ENCODE data around the gene CLEC2D. TPM values are rescaled to one million over a fixed set of nuclear protein-coding genes. Genes with fewer than 3 reads are reported as not detected.

The CLEC2D gene
- total and polyA plus RNA-seq, 2 donors (not counting 3 experiments of a cell fraction or from before 2014, with no cell fraction given) = 1.8 to 4.1 TPM

DNA sequence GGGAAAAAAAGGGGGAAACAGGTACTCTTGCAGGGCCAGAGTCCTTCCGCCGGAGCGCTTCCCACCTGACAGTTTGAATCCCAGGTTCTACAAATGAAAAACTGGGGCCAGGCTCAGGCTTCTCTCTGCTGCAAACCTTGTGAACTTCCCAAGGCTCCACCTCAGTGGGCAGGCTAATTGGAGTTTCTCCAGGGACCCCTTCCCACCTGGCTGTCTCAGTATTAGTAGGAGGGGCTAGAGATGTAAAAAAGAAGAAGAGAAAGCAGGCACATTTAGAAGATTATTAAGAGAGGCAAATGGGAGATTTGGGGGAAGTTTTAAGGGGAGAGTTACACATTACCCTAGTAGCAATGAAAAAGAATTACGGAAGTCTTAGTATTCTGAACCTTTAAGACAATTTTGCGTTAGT, 20.0 kb upstream of the CLEC2D start:
- H3K27me3 ChIP-seq (ENCODE audit: control insufficient read depth in 2 of 2, insufficient read depth in 2 of 2, low read length in 2 of 2) = no peaks in the 10 kb centered on the region
- no peak overlapping the region for H3K9ac ChIP-seq (replicated peaks; ENCODE audit: extremely low read depth, insufficient read depth, low read length)
- no peak overlapping the region for H3K27ac ChIP-seq (ENCODE audit: insufficient read depth, low read depth, low read length)
- ChIA-PET POLR2A (no interaction called here), CTCF (interaction anchor here (1.1 to 1.3 kb wide), 2 partner anchors 19 to 59 kb away, joined by 3 read pairs; no protein-coding TSS in a partner anchor)
- no peaks in the 10 kb centered on the region for H3K9me3 ChIP-seq (replicated peaks; ENCODE audit: control insufficient read depth, insufficient read depth, low read length)
- no peaks in the 10 kb centered on the region for H4K20me1 ChIP-seq (replicated peaks; ENCODE audit: control insufficient read depth, extremely low read depth, insufficient read depth, low read length)
- no TSS peak for BruUV-seq (replicated peaks)
- H3K9me1 ChIP-seq (replicated peaks; ENCODE audit: control insufficient read depth, extremely low read depth, insufficient read depth, low read length) = no peaks in the 10 kb centered on the region
- no peak for FAIRE-seq
- peaks cover 40% of the 10 kb centered on the region for H3K4me1 ChIP-seq (ENCODE audit: control insufficient read depth, extremely low read depth, insufficient read depth, low read length)
- H3K4me3 ChIP-seq (replicated peaks in 1 of 3; ENCODE audit: insufficient read depth in 1 of 3, low read depth in 1 of 3, low read length in 3 of 3) = peak overlapping the region; percentile 1 to 91 (median 85)
- TF ChIP-seq MYC (IDR thresholded peaks at IDR 0.05; ENCODE audit: low read depth, low read length) = no peak
- TF ChIP-seq EZH2 (IDR thresholded peaks at IDR 0.05; ENCODE audit: borderline replicate concordance, low read depth, low read length, severe bottlenecking) = no peak
- TF ChIP-seq POLR2AphosphoS5 (IDR thresholded peaks at IDR 0.05; ENCODE audit: insufficient read depth, low read depth, low read length) = no peak
- TF ChIP-seq FOS (IDR thresholded peaks at IDR 0.05; ENCODE audit: borderline replicate concordance, insufficient read depth, low read length) = no peak
- H3K4me2 ChIP-seq (ENCODE audit: insufficient read depth, low read length) = peak overlapping the region; percentile 98
- dilution Hi-C loops (cut with MboI; ENCODE audit: extremely low pct_ligation_motif_present, low sequenced_read_pairs) (no loop called here), intact Hi-C loops (cut with micrococcal nuclease) (no loop called here)
- H2AFZ ChIP-seq (ENCODE audit: low read depth, low read length) = peak overlapping the region; percentile 3
- H3K36me3 ChIP-seq (ENCODE audit: control insufficient read depth in 2 of 2, extremely low read depth in 1 of 2, insufficient read depth in 2 of 2, low read length in 2 of 2) = no peaks in the 10 kb centered on the region
- no peak for DNase-seq (ENCODE audit: low read depth, low spot score)
- peaks cover 10% of the 10 kb centered on the region for H3K79me2 ChIP-seq (ENCODE audit: control insufficient read depth, insufficient read depth, low read length)

DNA sequence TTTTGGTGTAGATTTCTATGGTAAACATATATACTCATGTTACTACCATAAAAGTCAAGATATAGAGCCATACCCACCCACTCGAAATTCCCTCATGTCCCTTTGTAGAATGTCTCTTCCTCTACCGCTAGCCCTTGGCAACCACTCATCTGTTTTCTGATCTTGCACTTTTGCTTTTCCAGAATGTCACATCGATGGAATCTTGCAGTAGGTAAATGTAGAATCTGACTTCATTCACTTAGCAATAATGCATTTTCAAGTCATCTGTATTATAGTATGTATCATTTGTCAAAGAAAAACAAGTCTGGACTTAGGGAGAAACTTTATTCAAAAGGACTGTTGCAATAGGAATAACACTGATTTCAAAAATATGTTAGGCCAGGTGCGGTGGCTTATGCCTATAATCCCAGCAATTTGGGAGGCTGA, 19.3 kb upstream of the CLEC2D start:
- ChIA-PET POLR2A (no interaction called here), CTCF (interaction anchor here (1.3 kb wide), 1 partner anchor 19 kb away, joined by 3 read pairs; no protein-coding TSS in a partner anchor)
- H3K36me3 ChIP-seq (ENCODE audit: control insufficient read depth in 2 of 2, extremely low read depth in 1 of 2, insufficient read depth in 2 of 2, low read length in 2 of 2) = no peaks in the 10 kb centered on the region
- no peaks in the 10 kb centered on the region for H3K9me3 ChIP-seq (replicated peaks; ENCODE audit: control insufficient read depth, insufficient read depth, low read length)
- peaks cover 10% of the 10 kb centered on the region for H3K79me2 ChIP-seq (ENCODE audit: control insufficient read depth, insufficient read depth, low read length)
- peak overlapping the region; percentile 21 for H3K27ac ChIP-seq (ENCODE audit: insufficient read depth, low read depth, low read length)
- H3K4me1 ChIP-seq (ENCODE audit: control insufficient read depth, extremely low read depth, insufficient read depth, low read length) = peaks cover 40% of the 10 kb centered on the region
- FAIRE-seq (no peak), DNase-seq (ENCODE audit: low read depth, low spot score) (no peak)
- no TSS peak for BruUV-seq (replicated peaks)
- H3K4me2 ChIP-seq (ENCODE audit: insufficient read depth, low read length) = peak overlapping the region; percentile 98
- no peak overlapping the region for H2AFZ ChIP-seq (ENCODE audit: low read depth, low read length)
- no peaks in the 10 kb centered on the region for H3K27me3 ChIP-seq (ENCODE audit: control insufficient read depth in 2 of 2, insufficient read depth in 2 of 2, low read length in 2 of 2)
- dilution Hi-C loops (cut with MboI; ENCODE audit: extremely low pct_ligation_motif_present, low sequenced_read_pairs) (no loop called here), intact Hi-C loops (cut with micrococcal nuclease) (no loop called here)
- no peaks in the 10 kb centered on the region for H3K9me1 ChIP-seq (replicated peaks; ENCODE audit: control insufficient read depth, extremely low read depth, insufficient read depth, low read length)
- no peaks in the 10 kb centered on the region for H4K20me1 ChIP-seq (replicated peaks; ENCODE audit: control insufficient read depth, extremely low read depth, insufficient read depth, low read length)
- TF ChIP-seq EZH2 (IDR thresholded peaks at IDR 0.05; ENCODE audit: borderline replicate concordance, low read depth, low read length, severe bottlenecking) = no peak
- TF ChIP-seq JUN (IDR thresholded peaks at IDR 0.05; ENCODE audit: borderline replicate concordance, insufficient read depth, insufficient read length, low read depth) = no peak
- TF ChIP-seq MYC (IDR thresholded peaks at IDR 0.05; ENCODE audit: low read depth, low read length) = no peak
- TF ChIP-seq, protein P1, sequence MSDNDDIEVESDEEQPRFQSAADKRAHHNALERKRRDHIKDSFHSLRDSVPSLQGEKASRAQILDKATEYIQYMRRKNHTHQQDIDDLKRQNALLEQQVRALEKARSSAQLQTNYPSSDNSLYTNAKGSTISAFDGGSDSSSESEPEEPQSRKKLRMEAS (IDR thresholded peaks at IDR 0.05; ENCODE audit: insufficient read depth, insufficient read length) = no peak
- no peak for TF ChIP-seq GATA2 (IDR thresholded peaks at IDR 0.05; ENCODE audit: insufficient read depth, insufficient read length, low read depth, low read length)
- TF ChIP-seq POLR2AphosphoS5 (IDR thresholded peaks at IDR 0.05; ENCODE audit: insufficient read depth, low read depth, low read length) = no peak
- TF ChIP-seq CTCF (IDR thresholded peaks at IDR 0.05; ENCODE audit: extremely low read depth in 1 of 2, insufficient read depth in 1 of 2, low read depth in 1 of 2, low read length in 2 of 2) = no peak
- TF ChIP-seq FOS (IDR thresholded peaks at IDR 0.05; ENCODE audit: borderline replicate concordance, insufficient read depth, low read length) = no peak
- no peak for TF ChIP-seq POLR2A (IDR thresholded peaks at IDR 0.05; ENCODE audit: low read depth, low read length)
- no peak overlapping the region for H3K9ac ChIP-seq (replicated peaks; ENCODE audit: extremely low read depth, insufficient read depth, low read length)
- H3K4me3 ChIP-seq (replicated peaks in 1 of 3; ENCODE audit: insufficient read depth in 1 of 3, low read depth in 1 of 3, low read length in 3 of 3) = no peak overlapping the region

All from endothelial cell of umbilical vein (primary cell).